Adipose tissue (tissue), 3 donors: ENCODE results near the gene CLEC4A. TPM values are rescaled to one million over a fixed set of nuclear protein-coding genes. Genes with fewer than 3 reads are reported as not detected.
"Not testable (repeated sequence)": the region's sequence is repeated elsewhere in the genome, so short reads cannot be mapped to it uniquely, and the experiment has no call there.

ENCODE experiments used
- H3K27ac ChIP-seq: one replicate; pipeline ENCODE4 v1.5.1; 2013; ENCODE audit warnings: low read depth, low read length
- WGBS, 3 donors: extraction: QIAGEN DNeasy Blood & Tissue Kit; methylation state at CpG; one replicate each; pipeline ENCODE4 v1.1.7; 2013; 5-methylcytosine and 5-hydroxymethylcytosine counted together
- polyA plus RNA-seq, 3 donors: library from polyadenylated mRNA; stranded (reverse); fragments of 200-250 nt; gene quantifications; one replicate each; pipeline ENCODE4 v1.2.3, GENCODE V29; 2013
- donor health status: healthy with polysubstance abuse.
- donor health status: Bipolar disorder and iron deficiency.
- donor health status: healthy.

CLEC4A gene
- polyA plus RNA-seq = 1 to 10 TPM in 2 of 3 donors, under 1 TPM in 1; 0.89 to 2.8 (median 2.4) TPM

GRCh38 chr12:8123124-8123912 lies at the start of gene CLEC4A:
Gene CLEC4A (plus strand): TSS chr12:8123617. CDS start chr12:8123879, 262 bp downstream.
- WGBS, 3 donors = 54 to 82% (median 67%) methylated on average over 5 of the region's 5 CpGs
- no peak within 1 kb of the TSS for H3K27ac ChIP-seq

GRCh38 chr12:8075935-8076334 lies 47.5 kb upstream of the CLEC4A start:
- no peak overlapping the region for H3K27ac ChIP-seq
- WGBS, 3 donors = 81 to 85% (median 82%) methylated on average over 6 of the region's 6 CpGs

- WGBS, 3 donors = 60 to 80% (median 67%) methylated on average over 4 of the region's 4 CpGs
- no peak overlapping the region for H3K27ac ChIP-seq
These were observed 47.1 kb upstream of the CLEC4A start for GRCh38 chr12:8076366-8076765.

GRCh38 chr12:8077207-8077606 lies 46.2 kb upstream of the CLEC4A start:
- 46 to 79% (median 65%) methylated on average over 4 of the region's 4 CpGs for WGBS, 3 donors

GRCh38 chr12:8078398-8078797 lies 45.0 kb upstream of the CLEC4A start:
- WGBS, 3 donors = 23 to 35% (median 26%) methylated on average over 4 of the region's 4 CpGs
- no peak overlapping the region for H3K27ac ChIP-seq

More at GRCh38 chr12:8077207-8077606, 46.2 kb upstream of the CLEC4A start:
- no peak overlapping the region for H3K27ac ChIP-seq

- no peak overlapping the region for H3K27ac ChIP-seq
- 33 to 85% (median 85%) methylated on average over 2 of the region's 2 CpGs for WGBS, 3 donors
These were observed 44.5 kb upstream of the CLEC4A start for GRCh38 chr12:8078916-8079315.

- no peak overlapping the region for H3K27ac ChIP-seq
These were observed 43.3 kb upstream of the CLEC4A start for GRCh38 chr12:8080120-8080519.

- H3K27ac ChIP-seq = peak overlapping the region; percentile 51
- WGBS, 3 donors = 1 to 2% (median 2%) methylated on average over 15 of the region's 15 CpGs
These were observed 42.0 kb upstream of the CLEC4A start for GRCh38 chr12:8081251-8081920.

GRCh38 chr12:8082808-8083100 lies 40.7 kb upstream of the CLEC4A start:
- H3K27ac ChIP-seq = no peak overlapping the region
- 3 to 4% (median 3%) methylated on average over 4 of the region's 4 CpGs for WGBS, 3 donors

- 26 to 74% (median 71%) methylated on average over 3 of the region's 3 CpGs for WGBS, 3 donors
These were observed 39.1 kb upstream of the CLEC4A start for GRCh38 chr12:8084351-8084750.

GRCh38 chr12:8087666-8088065 lies 35.8 kb upstream of the CLEC4A start:
- H3K27ac ChIP-seq = no peak overlapping the region
- 95 to 96% (median 96%) methylated on average over 2 of the region's 2 CpGs for WGBS, 3 donors

More at GRCh38 chr12:8084351-8084750, 39.1 kb upstream of the CLEC4A start:
- H3K27ac ChIP-seq = not testable (repeated sequence)

GRCh38 chr12:8088574-8088973 lies 34.8 kb upstream of the CLEC4A start:
- no peak overlapping the region for H3K27ac ChIP-seq
- 46 to 52% (median 47%) methylated on average over 3 of the region's 3 CpGs for WGBS, 3 donors

- WGBS, 3 donors = 91 to 94% (median 94%) methylated on average over 11 of the region's 11 CpGs
- not testable (repeated sequence) for H3K27ac ChIP-seq
These were observed 34.1 kb upstream of the CLEC4A start for GRCh38 chr12:8089277-8089676.

GRCh38 chr12:8089716-8090115 lies 33.7 kb upstream of the CLEC4A start:
- H3K27ac ChIP-seq = no peak overlapping the region
- 77 to 89% (median 82%) methylated on average over 5 of the region's 5 CpGs for WGBS, 3 donors

- whole genome bisulfite sequencing, 3 donors = 92 to 96% (median 93%) methylated on average over 3 of the region's 3 CpGs
- H3K27ac ChIP-seq = no peak overlapping the region
These were observed 30.1 kb upstream of the CLEC4A start for GRCh38 chr12:8093291-8093690.

GRCh38 chr12:8096281-8096915 lies 27.0 kb upstream of the CLEC4A start:
- no peak overlapping the region for H3K27ac ChIP-seq
- 68 to 77% (median 69%) methylated on average over 2 of the region's 2 CpGs for WGBS, 3 donors

- H3K27ac ChIP-seq = no peak overlapping the region
- 97 to 98% (median 98%) methylated on average over 3 of the region's 3 CpGs for WGBS, 3 donors
These were observed 24.2 kb upstream of the CLEC4A start for GRCh38 chr12:8099235-8099634.

- no peak overlapping the region for H3K27ac ChIP-seq
- WGBS, 3 donors = 1 to 2% (median 2%) methylated on average over 3 of the region's 3 CpGs
These were observed 14.5 kb upstream of the CLEC4A start for GRCh38 chr12:8108808-8109398.

- H3K27ac ChIP-seq = not testable (repeated sequence)
- WGBS, 3 donors = 96 to 97% (median 97%) methylated on average over 4 of the region's 4 CpGs
These were observed 10.3 kb upstream of the CLEC4A start for GRCh38 chr12:8113117-8113516.
